HG02870 (cell line): ENCODE data around the gene LRRC3.
"Not testable (repeated sequence)": the region's sequence is repeated elsewhere in the genome, so short reads cannot be mapped to it uniquely, and the experiment has no call there.

Experiments used
- ATAC-seq: cut with Tn5 transposase; IDR thresholded peaks from one replicate; pipeline ENCODE4 v1.9.1; 2021; ENCODE audit warnings: mild to moderate bottlenecking, moderate library complexity; ENCODE audit not compliant: unreplicated experiment

Gene LRRC3

DNA sequence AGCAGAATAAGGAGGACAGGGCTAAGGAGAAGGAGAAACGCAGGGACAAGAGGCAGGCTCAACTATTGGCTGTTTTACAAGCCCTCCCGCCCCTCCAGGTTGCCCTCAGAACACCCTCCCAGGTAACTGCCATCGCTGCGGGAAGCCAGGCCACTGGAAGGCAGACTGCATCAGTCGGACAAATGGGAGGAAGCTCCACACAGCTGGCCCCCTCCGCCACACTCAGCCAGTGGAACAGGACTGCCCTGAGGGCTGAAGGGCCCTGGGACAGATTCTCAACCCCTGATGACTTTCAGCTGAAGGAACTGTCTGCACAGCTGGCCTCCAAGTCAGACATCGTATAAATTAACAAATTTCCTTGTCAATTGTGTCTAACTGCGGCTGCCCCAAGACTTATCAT, 21.8 kb downstream of the LRRC3 start:
- ATAC-seq = no peak

DNA sequence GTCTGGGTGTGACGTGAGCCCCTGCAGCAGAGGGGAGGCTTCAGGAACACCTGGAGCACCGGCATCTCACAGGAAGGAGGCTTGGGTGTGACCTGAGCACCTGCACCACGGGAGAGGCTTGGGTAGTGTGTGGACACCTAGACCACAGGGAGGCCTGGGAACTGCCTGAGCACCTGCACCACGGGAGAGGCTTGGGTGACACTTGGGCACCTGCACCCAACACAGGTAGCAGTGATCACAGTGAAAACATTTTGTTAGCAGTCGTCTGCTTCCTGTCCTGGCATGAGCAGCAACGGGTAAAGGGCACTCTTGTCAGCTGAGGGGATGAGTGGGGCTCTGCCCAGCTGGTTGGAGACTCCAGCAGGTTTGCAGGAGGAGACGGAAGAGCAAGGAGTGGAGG, 22.4 kb downstream of the LRRC3 start:
- ATAC-seq = no peak

DNA sequence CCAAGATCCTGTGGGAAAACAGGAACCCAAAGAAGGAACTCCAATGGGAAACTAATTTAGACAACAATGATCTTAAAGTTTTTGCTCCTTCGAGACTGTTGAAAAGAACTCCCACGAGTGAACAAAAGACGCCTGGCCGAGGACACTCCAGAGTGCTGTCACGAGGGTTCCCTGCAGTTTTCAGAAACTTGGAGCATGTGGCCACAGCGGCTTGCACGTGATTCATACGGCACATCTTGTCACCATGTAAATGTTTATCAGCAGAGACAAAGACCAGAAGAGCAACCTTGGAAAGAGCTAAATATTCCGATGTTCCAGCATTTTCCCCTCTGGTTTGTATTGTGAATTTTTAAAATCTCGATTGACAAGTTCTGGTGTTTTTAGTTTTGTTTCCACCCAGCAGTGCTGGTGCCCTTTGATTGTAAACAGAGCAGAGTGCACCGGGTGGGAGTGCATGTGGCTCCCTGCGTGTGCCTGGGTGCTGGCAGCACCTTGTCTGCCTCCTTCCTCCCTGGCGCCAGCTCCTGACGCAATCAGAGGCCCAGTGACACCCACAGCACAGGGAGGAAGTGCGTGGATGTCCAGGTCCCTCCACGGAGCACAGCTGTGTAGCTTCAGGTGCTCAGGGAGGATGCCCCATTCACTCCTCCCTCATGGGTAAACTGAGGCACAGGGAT, 23.0 kb downstream of the LRRC3 start:
- no peak for ATAC-seq

DNA sequence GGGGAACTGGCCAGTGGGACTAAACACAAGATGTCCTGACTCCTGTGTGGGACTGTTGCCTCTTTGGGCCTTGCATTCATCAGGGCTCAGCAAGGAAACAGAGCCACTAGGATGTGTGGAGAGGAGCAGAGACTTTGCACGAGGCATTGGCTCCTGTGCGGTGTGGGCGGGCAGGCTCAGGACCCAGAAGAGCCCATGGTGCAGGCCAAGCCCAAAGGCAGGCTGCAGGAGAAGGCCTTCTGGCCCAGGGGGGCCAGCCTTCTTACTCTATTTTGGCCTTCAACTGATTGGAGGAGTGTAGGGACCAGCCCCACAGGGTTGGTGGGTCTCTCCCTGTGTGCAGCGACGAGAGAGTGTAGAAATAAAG, 23.5 kb downstream of the LRRC3 start:
- ATAC-seq = no peak

DNA sequence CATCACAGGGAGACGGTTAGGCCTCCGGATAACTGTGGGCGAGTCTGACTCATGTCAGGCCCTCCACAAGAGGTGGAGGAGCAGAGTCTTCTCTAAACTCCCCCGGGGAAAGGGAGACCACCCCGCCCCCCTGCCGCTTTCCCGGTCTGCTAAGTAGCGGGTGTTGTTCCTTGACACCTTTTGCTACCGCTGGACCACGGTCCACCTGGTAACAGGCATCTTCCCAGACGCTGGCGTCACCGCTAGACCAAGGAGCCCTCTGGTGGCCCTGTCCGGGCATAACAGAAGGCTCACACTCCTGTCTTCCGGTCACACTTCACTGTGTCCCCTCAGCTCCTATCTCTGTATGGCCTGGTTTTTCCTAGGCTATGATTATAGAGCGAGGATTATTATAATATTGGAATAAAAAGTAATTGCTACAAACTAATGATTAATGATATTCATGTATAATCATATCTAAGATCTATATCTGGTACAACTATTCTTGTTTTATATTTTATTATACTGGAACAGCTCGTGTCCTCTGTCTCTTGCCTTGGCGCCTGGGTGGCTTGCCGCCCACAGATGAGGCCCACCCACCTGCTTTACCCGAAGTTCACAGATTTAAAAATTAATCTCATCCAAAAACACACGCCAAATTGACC, 24.4 kb downstream of the LRRC3 start:
- not testable (repeated sequence) for ATAC-seq

DNA sequence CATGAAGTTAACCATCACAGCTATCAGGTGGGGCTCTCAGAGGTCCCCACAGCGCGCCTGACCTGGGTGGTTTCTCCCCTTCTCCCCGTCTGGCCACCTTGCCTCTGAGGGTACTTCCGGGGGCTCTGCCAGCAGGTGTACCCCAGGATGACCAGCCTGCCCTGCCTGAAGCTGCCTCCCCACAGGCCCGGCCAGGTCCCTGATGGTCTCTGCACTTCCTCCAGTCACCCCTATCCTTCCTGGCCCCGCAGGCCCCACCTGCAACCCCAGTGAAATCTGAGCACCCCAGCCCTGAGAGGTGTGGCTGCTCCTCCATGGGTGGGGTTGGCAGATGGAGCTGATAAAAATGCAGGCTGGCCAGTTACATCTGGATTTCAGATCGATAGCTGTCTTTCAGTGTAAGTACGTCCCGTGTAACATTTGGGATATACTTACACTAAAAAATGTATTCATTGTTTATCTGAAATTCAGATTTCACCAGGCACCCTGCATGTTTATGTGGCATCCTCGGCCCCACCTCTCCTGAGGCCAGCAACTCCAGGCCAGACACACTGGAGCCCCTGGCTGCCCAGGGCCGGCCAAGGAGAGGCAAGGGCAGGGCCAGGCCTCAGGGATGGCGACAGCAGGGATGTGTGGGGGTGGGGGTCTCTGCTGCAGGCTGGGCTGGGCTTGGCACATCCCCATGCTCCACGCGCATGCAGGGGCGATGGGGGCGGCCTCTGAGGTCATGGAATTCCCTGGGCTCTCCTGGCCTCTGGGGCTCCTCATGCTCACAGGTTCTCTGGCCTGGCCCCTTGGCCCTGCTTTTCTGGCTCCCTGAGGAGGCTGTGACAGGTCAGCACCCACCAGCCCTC, 25.1 kb downstream of the LRRC3 start:
- no peak for ATAC-seq

DNA sequence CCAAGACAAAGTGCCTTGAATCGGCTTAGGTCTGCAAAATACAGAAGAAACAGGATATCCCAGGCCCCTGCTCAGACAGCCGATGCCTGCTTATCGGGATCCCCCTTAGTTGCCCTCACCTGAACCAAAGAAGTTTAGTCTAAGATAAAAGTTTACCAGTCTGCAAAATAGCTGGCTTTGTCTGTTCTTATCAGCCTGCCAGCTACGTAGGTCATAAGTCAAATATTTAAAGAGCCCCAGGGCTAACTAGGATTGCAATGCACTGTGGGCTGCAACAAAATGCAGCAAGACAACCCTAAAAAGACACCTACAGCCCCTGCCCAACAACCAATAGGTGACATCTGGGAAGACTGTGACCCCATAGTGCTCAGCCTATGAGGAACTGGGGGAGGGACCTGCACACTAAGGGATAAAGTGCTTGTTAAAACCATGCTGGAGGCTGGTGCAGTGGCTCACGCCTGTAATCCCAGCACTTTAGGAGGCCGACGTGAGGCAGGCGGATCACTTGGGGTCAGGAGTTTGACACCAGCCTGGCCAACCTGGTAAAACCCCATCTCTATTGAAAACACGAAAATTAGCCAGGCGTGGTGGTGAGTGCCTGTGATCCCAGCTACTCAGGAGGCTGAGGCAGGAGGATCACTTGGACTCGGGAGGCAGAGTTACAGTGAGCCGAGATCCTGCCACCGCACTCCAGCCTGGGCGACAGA, 27.4 kb downstream of the LRRC3 start:
- ATAC-seq = no peak

DNA sequence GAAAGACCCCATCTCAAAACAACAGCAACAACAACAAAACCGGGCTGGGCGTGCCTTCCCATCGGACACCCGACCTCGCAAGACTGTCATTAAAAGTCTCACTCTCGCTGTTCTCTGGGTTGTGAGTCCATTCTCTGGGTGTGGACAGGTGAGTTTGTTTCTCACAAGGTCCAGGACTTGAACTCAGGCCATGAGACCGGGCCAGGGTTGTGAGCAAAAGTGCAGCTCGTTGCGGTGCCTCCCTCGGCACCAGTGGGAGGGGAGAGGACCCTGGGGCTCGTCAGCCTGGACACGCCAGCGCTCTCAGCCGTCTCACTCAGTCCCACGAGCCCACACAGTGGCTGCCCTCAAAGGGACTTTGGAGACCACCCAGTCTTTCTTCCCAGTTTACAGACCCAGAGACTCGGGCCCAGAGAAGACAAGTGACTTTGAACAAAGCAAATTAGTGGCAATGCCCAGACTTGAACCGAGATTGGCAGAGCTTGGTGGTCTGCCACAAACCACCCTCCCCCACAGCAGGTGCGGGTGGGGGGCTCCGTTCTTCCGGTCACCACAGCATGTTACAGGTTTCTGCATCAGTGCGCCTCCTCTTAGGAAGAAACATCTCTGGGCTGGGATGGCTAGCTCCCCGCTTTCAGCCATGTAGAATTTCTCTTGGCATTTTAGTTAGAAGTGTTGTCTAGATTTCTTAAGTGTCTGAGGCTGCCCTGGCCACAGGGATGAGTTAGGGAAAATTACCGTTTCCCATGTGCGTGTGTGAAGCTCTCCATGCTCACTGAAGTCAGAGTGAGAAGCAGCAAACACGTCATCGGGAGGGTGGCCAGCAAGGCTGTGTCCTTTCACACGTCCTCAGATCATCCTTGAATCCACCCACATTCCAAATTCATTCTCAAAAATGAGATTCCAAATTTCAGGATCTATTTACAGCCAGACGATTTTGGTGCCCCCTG, 28.3 kb downstream of the LRRC3 start:
- no peak for ATAC-seq

DNA sequence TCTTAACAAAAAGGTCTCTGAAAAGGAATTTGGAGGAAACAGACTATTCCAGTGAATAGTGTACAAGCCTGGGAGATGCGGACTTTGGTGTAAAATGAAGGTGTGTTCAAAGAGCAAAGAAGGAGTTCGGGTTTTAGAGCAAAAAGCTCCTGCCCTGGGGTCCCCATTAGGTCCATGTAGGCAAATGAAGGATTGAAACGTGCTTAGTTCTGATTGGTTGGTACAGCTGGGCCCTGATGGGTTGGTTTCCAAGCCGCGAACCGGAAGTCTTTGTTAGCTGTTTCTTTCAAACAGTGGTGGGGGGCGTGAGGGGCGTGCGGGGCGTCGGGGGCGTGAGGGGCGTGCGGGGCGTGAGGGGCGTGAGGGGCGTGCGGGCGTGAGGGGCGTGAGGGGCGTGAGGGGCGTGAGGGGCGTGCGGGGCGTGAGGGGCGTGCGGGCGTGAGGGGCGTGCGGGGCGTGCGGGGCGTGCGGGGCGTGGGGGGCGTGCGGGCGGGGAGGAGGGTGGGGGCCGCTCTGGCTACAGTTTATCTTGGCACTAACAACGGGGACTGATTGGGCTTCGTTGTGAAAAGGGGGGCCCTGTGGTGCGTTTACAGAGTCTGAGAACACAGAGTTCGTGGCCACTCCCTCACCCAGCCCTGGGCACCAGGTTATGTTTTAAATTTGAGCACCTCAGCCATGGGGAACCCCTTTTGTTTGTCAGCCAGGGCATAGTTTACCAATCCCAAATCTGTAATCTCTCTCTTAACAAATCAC, 29.4 kb downstream of the LRRC3 start:
- ATAC-seq = no peak

DNA sequence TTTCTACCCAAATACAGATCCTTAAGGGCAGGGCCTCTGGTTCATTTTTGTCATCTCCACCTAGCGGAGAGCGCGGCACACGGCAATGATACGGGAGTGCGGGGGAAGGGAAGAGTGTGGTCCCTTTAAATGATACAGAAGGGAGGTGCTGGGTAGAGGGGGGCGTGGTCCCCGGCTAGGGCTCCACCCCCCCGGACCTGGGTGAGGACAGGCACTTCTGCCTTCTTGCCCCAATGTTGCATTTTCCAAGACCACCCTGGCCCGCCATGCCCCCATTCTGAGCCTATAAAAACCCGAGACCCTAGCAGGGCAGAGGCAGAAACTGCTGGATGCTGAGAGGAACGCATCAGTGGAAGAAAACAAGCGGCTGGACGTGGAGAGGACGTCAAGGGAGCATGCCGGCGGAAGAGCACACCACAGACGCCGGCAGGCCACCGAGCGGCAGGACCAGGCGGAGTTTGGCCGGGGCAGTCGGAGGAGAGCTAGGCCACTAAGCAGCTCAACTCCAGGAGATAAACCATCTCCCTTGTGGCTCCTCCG, 30.0 kb downstream of the LRRC3 start:
- no peak for ATAC-seq

DNA sequence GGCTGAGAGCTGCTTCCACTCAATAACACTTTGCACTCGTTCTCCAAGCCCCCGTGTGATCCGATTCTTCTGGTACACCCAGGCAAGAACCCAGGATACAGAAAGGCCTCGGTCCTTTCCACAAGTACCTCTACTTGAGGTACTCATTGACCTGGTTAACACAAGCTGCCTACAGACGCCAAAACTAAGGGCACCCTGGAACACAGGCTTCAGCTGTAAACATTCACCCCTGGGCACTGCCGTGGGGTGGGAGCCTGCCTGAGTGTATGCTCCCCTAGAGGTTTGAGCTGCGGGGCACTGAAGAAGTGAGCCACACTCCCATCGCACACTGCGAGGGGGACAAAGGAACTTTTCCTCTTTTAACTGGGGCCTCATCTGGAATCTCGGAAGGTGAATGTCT, 30.5 kb downstream of the LRRC3 start:
- ATAC-seq = no peak

DNA sequence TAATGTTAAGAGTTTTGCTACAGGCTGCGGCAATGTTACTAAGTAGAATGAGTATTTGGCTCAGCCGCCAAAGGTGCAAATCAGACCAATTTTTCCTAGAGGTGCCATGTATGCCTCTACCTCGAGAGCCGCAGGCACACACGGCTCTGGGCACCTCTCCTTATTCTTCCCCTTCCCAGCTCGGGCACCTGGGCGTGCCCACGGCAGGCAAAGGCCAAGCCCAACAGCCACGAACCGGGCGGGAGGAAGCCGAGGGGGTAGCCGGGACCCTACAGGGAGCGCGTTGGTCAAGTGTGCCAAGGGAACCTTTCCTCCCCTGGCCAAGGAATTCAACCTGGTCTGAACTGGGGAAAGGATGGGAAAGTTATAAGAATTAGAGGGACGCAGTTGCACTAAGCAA, 31.0 kb downstream of the LRRC3 start:
- ATAC-seq = no peak

DNA sequence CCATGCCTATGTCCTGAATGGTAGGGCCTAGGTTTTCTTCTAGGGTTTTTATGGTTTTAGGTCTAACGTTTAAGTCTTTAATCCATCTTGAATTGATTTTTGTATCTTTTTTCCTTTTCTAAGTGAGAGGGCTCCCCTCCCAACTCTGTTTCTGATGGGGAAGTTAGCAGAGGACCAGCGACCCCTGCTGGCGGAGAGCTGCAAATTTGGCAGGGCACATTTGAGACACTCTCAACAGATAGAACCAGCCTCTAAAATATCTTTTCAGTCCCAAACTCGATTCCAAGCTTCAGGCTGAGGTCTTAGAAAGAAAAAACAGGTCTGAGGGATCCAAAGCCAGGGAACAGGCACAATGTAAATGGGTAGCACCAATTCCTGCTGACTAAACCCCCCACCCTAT, 32.5 kb downstream of the LRRC3 start:
- ATAC-seq = no peak

DNA sequence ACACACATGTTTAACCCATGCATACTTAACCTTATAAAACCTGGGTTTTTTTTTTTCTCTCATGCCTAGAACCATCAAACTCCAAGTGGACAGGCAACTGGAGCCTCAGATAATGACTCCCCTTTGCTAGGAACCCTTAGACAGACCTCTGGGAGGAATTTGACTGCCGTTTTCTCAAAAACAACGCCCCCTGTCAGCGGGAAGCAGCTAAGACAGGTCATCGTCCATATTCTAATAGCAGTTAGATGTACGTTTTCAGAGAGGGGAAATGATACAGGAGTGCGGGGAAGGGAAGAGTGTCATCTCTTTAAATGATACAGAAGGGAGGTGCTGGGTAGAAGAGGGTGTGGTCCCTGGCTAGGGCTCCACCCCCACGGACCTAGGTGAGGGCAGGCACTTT, 34.7 kb downstream of the LRRC3 start:
- no peak for ATAC-seq

DNA sequence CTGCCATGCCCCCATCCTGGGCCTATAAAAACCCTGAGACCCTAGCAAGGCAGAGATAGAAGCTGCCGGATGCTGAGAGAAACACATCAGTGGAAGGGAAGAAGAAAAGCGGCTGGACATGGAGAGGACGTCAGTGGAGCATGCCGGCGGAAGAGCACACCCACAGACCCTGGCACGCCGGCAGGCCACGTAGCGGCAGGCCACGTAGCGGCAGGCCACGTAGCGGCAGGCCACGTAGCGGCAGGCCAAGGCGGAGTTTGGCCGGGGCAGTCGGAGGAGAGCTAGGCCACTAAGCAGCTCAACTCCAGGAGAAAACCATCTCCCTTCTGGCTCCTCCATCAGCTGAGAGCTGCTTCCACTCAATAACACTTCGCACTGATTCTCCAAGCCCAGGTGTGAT, 35.1 kb downstream of the LRRC3 start:
- ATAC-seq = no peak

DNA sequence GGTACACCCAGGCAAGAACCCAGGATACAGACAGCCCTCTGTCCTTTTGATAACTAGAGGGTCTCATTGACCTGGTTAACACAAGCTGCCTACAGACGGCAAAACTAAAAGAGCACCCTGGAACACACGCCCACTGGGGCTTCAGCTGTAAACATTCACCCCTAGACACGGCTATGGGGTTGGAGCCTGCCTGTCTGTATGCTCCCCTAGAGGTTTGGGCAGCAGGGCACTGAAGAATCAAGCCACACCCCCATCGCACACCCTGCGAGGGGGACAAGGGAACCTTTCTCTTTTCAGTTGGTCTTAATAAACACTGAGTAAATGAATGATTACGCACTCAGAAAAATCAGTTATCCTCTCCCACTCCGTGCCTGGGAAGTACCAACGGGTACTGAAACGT, 35.5 kb downstream of the LRRC3 start:
- ATAC-seq = no peak

DNA sequence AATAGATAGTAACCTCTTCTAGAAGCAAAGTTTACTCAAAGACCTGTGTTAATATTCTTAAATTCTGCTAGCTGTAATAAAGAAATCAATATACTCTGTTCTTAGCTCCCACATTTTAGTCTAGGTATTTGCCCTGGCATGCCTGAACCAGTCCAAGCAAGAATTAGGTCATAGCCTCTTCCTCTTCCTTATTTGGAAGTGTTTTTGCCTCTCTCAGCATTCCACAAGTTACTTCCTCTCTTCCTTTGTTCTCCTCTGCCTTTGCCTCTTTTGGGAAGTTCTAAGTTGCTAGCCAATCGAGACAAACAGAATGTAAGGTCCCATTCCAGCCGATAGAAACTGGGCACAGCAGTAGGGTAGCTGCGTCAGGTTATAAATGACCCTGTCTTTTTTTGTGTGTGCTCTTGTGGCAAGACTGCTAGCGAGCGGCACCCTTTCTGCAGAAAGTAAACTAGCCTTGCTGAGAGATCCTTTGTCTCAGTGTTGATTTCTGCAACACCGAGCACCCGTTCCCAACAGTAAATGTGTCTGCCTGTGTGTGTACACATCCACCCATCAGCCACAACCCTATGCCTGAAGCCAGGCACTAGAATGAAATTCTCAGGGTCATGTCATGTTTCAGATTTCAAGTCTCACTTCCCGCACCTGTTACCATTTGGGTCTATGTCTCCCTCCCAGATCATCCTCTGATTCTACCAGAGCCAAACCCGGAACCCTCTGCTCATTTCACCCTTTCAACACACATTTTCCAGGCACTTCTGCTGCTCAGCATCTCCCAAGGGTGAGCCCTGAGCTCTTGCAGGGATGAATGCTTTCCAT, 37.5 kb downstream of the LRRC3 start:
- ATAC-seq = no peak

DNA sequence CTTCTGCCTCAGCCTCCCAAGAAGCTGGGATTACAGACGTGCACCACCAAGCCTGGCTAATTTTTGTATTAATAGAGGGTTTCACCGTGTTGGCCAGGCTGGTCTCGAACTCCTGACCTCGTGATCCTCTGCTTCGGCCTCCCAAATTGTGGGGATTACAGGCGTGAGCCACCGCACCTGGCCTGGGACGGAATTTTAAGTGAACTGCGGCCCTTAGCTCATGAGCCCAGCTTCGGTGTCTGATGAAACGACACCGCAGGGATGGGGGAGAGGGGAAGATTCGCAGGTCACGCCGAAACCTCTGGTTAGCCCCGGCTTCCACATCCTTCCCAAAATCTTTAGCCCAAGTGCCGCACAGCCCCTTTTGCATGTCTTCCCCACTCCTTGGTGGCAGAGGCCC, 39.1 kb downstream of the LRRC3 start:
- no peak for ATAC-seq

DNA sequence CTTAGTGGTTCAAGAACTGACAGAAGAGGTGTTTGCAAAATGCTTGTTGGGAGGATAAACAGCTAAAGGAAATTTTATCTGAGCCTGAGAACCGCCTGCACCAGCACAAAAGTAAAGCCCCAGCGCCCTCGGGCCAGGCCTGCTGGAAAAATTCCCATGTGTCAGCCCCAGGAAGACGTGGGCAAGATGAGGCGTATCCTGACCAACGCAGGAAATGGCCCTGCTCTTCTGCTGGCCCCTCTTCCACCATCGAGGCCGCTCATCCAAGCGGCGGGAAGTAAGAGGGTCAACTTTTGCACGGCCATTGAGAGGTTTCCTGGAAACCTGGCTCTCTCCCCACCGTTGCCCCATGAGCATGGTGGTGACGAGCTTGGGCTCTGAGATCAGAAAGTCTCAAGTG, 39.6 kb downstream of the LRRC3 start:
- ATAC-seq = no peak
